SK-N-MC (cell line): Measurements from ENCODE around the gene FOXQ1.

Experiments used
- DNase-seq: peaks from one replicate; pipeline ENCODE4 v3.0.0-alpha.2; 2011; ENCODE audit warnings: low read depth, low spot score
- H3K27ac ChIP-seq: fragments of 200-600 bp; sonication (generic); 2 replicates; pipeline ENCODE4 v1.5.1; 2016; ENCODE audit warnings: mixed run types
- H3K36me3 ChIP-seq: fragments of 200-600 bp; sonication (generic); 2 replicates; pipeline ENCODE4 v1.6.1; 2017; ENCODE audit warnings: antibody characterized with exemption, low read length, mixed read lengths; ENCODE audit not compliant: insufficient read depth
- H3K4me3 ChIP-seq: fragments of 200-600 bp; sonication (generic); 2 replicates; pipeline ENCODE4 v1.5.1; 2016
- H3K9ac ChIP-seq: fragments of 200-600 bp; sonication (generic); 2 replicates; pipeline ENCODE4 v1.8.0; 2017; ENCODE audit warnings: mixed run types, mixed read lengths; ENCODE audit not compliant: insufficient read length
- H3K9me3 ChIP-seq: fragments of 200-600 bp; sonication (generic); 2 replicates; pipeline ENCODE4 v1.6.1; 2017; ENCODE audit warnings: low read depth, mild to moderate bottlenecking, antibody characterized with exemption, low read length, moderate library complexity, mixed read lengths
- EZH2 ChIP-seq: fragments of 200-600 bp; sonication (generic); IDR thresholded peaks from one replicate; pipeline ENCODE4 v1.6.1; 2017; ENCODE audit warnings: antibody characterized with exemption
- FOXP2 ChIP-seq: optimal IDR thresholded peaks from 2 replicates; pipeline ENCODE3; 2011; ENCODE audit warnings: mild to moderate bottlenecking, moderate library complexity; ENCODE audit not compliant: insufficient read depth; ENCODE audit errors: extremely low read length, control extremely low read depth
- POLR2AphosphoS5 ChIP-seq: IDR thresholded peaks from 2 replicates; pipeline ENCODE4 v1.6.1; 2012; ENCODE audit warnings: mild to moderate bottlenecking, low read depth, low read length, borderline replicate concordance

FOXQ1 gene

GRCh38 chr6:1311400-1312202, at the start of gene FOXQ1:
Gene FOXQ1 (plus strand): TSS chr6:1312098. CDS start chr6:1312705, 607 bp downstream.
- H3K9me3 ChIP-seq, result no peaks in the 10 kb centered on the region
- H3K36me3 ChIP-seq, result no peaks in the 10 kb centered on the region
- no peak for TF ChIP-seq FOXP2
- TF ChIP-seq EZH2, result no peak
- TF ChIP-seq POLR2AphosphoS5, result no peak
- H3K4me3 ChIP-seq, result no peak within 1 kb of the TSS
- no peak for DNase-seq
- no peak within 1 kb of the TSS for H3K9ac ChIP-seq
- no peak within 1 kb of the TSS for H3K27ac ChIP-seq

GRCh38 chr6:1262704-1263038, 49.2 kb upstream of the FOXQ1 start:
- Histone ChIP-seq H3K4me3 (no peak overlapping the region), H3K9ac (no peak overlapping the region), H3K36me3 (no peaks in the 10 kb centered on the region), H3K27ac (no peak overlapping the region), H3K9me3 (no peaks in the 10 kb centered on the region)
- no peak for DNase-seq
- no peak for TF ChIP-seq POLR2AphosphoS5
- no peak for TF ChIP-seq FOXP2
- TF ChIP-seq EZH2, result no peak

GRCh38 chr6:1263039-1263849, 48.7 kb upstream of the FOXQ1 start:
- Histone ChIP-seq H3K36me3 (no peaks in the 10 kb centered on the region), H3K9me3 (no peaks in the 10 kb centered on the region), H3K27ac (no peak overlapping the region), H3K4me3 (no peak overlapping the region), H3K9ac (no peak overlapping the region)
- DNase-seq, result no peak
- TF ChIP-seq EZH2 (no peak), FOXP2 (no peak), POLR2AphosphoS5 (no peak)

- H3K4me3 ChIP-seq, result no peak overlapping the region
- H3K9ac ChIP-seq, result no peak overlapping the region
- H3K36me3 ChIP-seq, result no peaks in the 10 kb centered on the region
- TF ChIP-seq FOXP2 (no peak), EZH2 (no peak), POLR2AphosphoS5 (no peak)
- H3K9me3 ChIP-seq, result no peaks in the 10 kb centered on the region
- DNase-seq, result no peak
- H3K27ac ChIP-seq, result no peak overlapping the region
Measured at GRCh38 chr6:1263850-1264377, 48.0 kb upstream of the FOXQ1 start.

- no peak for TF ChIP-seq FOXP2
- TF ChIP-seq POLR2AphosphoS5, result no peak
- no peak for TF ChIP-seq EZH2
- DNase-seq, result no peak
Measured at GRCh38 chr6:1264619-1265445, 47.1 kb upstream of the FOXQ1 start.

GRCh38 chr6:1266686-1267056, 45.2 kb upstream of the FOXQ1 start:
- TF ChIP-seq POLR2AphosphoS5 (no peak), EZH2 (no peak), FOXP2 (no peak)
- Histone ChIP-seq H3K9ac (no peak overlapping the region), H3K27ac (no peak overlapping the region), H3K9me3 (no peaks in the 10 kb centered on the region), H3K4me3 (no peak overlapping the region), H3K36me3 (no peaks in the 10 kb centered on the region)
- no peak for DNase-seq

More at GRCh38 chr6:1264619-1265445, 47.1 kb upstream of the FOXQ1 start:
- H3K27ac ChIP-seq, result no peak overlapping the region
- H3K9me3 ChIP-seq, result no peaks in the 10 kb centered on the region
- no peak overlapping the region for H3K9ac ChIP-seq
- no peak overlapping the region for H3K4me3 ChIP-seq
- no peaks in the 10 kb centered on the region for H3K36me3 ChIP-seq

- DNase-seq, result no peak
Measured at GRCh38 chr6:1267057-1267732, 44.7 kb upstream of the FOXQ1 start.

More at GRCh38 chr6:1267057-1267732, 44.7 kb upstream of the FOXQ1 start:
- no peak for TF ChIP-seq POLR2AphosphoS5
- TF ChIP-seq FOXP2, result no peak
- no peak for TF ChIP-seq EZH2
- Histone ChIP-seq H3K9ac (no peak overlapping the region), H3K36me3 (no peaks in the 10 kb centered on the region), H3K27ac (no peak overlapping the region), H3K9me3 (no peaks in the 10 kb centered on the region), H3K4me3 (no peak overlapping the region)
